Mesendoderm (in vitro differentiated cells): Measurements from ENCODE around the gene NKD1.

Experiments used
- DNase-seq: peaks from one replicate; pipeline ENCODE4 v3.0.0; 2013
- H2AK5ac ChIP-seq: 2 replicates; pipeline ENCODE4 v1.6.1; 2013; ENCODE audit warnings: low read length, inconsistent platforms
- H2BK120ac ChIP-seq: 2 replicates; pipeline ENCODE4 v1.6.1; 2013; ENCODE audit warnings: low read depth, mild to moderate bottlenecking, low read length, moderate library complexity, mixed read lengths
- H2BK15ac ChIP-seq: replicated peaks from 2 replicates; pipeline ENCODE4 v1.6.1; 2013; ENCODE audit warnings: low read depth, mild to moderate bottlenecking, moderate library complexity
- H2BK5ac ChIP-seq: 2 replicates; pipeline ENCODE4 v1.6.1; 2013; ENCODE audit warnings: low read length, inconsistent platforms
- H3K18ac ChIP-seq: 2 replicates; pipeline ENCODE4 v1.6.1; 2013; ENCODE audit warnings: mild to moderate bottlenecking, low read length, mixed read lengths
- H3K23ac ChIP-seq: one replicate; pipeline ENCODE4 v1.6.1; 2013; ENCODE audit warnings: low read length
- H3K27ac ChIP-seq: 2 replicates; pipeline ENCODE4 v1.5.1; 2013; ENCODE audit warnings: low read depth, mild to moderate bottlenecking, inconsistent platforms, low read length, moderate library complexity
- H3K27me3 ChIP-seq: 2 replicates; pipeline ENCODE4 v1.6.1; 2013; ENCODE audit warnings: low read length, control low read depth, mild to moderate bottlenecking, inconsistent platforms; ENCODE audit not compliant: insufficient read depth, poor library complexity
- H3K36me3 ChIP-seq: 2 replicates; pipeline ENCODE4 v1.6.1; 2013; ENCODE audit warnings: low read length, inconsistent platforms; ENCODE audit not compliant: control insufficient read depth, insufficient read depth
- H3K4ac ChIP-seq: one replicate; pipeline ENCODE4 v1.6.1; 2013; ENCODE audit warnings: low read depth, mild to moderate bottlenecking, low read length, moderate library complexity
- H3K4me1 ChIP-seq: 2 replicates; pipeline ENCODE4 v1.6.1; 2013; ENCODE audit warnings: low read depth, low read length, inconsistent platforms; ENCODE audit not compliant: control insufficient read depth
- H3K4me2 ChIP-seq: 2 replicates; pipeline ENCODE4 v1.6.1; 2013; ENCODE audit warnings: low read length
- H3K4me3 ChIP-seq: 2 replicates; pipeline ENCODE4 v1.5.1; 2013; ENCODE audit warnings: mild to moderate bottlenecking, low read length
- H3K56ac ChIP-seq: one replicate; pipeline ENCODE4 v1.6.1; 2013; ENCODE audit warnings: low read length
- H3K79me1 ChIP-seq: 2 replicates; pipeline ENCODE4 v1.6.1; 2013; ENCODE audit warnings: low read length, inconsistent platforms
- H3K79me2 ChIP-seq: 2 replicates; pipeline ENCODE4 v1.6.1; 2013; ENCODE audit warnings: mild to moderate bottlenecking, low read length; ENCODE audit not compliant: control insufficient read depth, insufficient read depth
- H3K9ac ChIP-seq: 2 replicates; pipeline ENCODE4 v1.6.1; 2013; ENCODE audit warnings: low read length, inconsistent platforms
- H4K5ac ChIP-seq: one replicate; pipeline ENCODE4 v1.6.1; 2013; ENCODE audit warnings: low read length
- H4K8ac ChIP-seq: one replicate; pipeline ENCODE4 v1.6.1; 2013; ENCODE audit warnings: low read depth, mild to moderate bottlenecking, control low read depth, low read length, moderate library complexity
- WGBS: extraction: QIAGEN DNeasy Blood & Tissue Kit; methylation state at CpG from one replicate; pipeline ENCODE4 v1.1.7; 2013; ENCODE audit warnings: low lambda C conversion rate, missing lambda C conversion rate; ENCODE audit not compliant: insufficient coverage; ENCODE audit errors: extremely low coverage; 5-methylcytosine and 5-hydroxymethylcytosine counted together

The NKD1 gene

GRCh38 chr16:50537533-50538290 is 10.5 kb upstream of the NKD1 start:
- no peaks in the 10 kb centered on the region for H3K36me3 ChIP-seq
- H3K4me3 ChIP-seq: no peak overlapping the region
- H3K18ac ChIP-seq: no peak overlapping the region
- H3K23ac ChIP-seq: no peak overlapping the region
- H3K4me2 ChIP-seq: no peak overlapping the region
- no CpG with 5 or more reads among the region's 8 CpGs for WGBS
- no peak overlapping the region for H3K9ac ChIP-seq
- H2BK120ac ChIP-seq: no peak overlapping the region
- no peak overlapping the region for H3K27ac ChIP-seq
- no peak overlapping the region for H3K56ac ChIP-seq
- no peaks in the 10 kb centered on the region for H3K27me3 ChIP-seq
- H2BK5ac ChIP-seq: no peak overlapping the region
- no peak overlapping the region for H3K4ac ChIP-seq
- no peak overlapping the region for H4K8ac ChIP-seq
- no peak for DNase-seq
- H3K79me2 ChIP-seq: no peaks in the 10 kb centered on the region
- no peaks in the 10 kb centered on the region for H3K79me1 ChIP-seq
- peaks cover 5% of the 10 kb centered on the region for H3K4me1 ChIP-seq
- H2AK5ac ChIP-seq: no peak overlapping the region
- H4K5ac ChIP-seq: no peak overlapping the region
- no peak overlapping the region for H2BK15ac ChIP-seq

GRCh38 chr16:50538411-50539052 is 9.7 kb upstream of the NKD1 start:
- H4K8ac ChIP-seq: no peak overlapping the region
- no peak overlapping the region for H3K4me2 ChIP-seq
- H3K4me1 ChIP-seq: peaks cover 5% of the 10 kb centered on the region
- no peak overlapping the region for H4K5ac ChIP-seq
- no peaks in the 10 kb centered on the region for H3K27me3 ChIP-seq
- no peak overlapping the region for H3K4ac ChIP-seq
- H2AK5ac ChIP-seq: no peak overlapping the region
- no peaks in the 10 kb centered on the region for H3K79me1 ChIP-seq
- no peak overlapping the region for H3K9ac ChIP-seq
- no peak overlapping the region for H3K18ac ChIP-seq
- no peak overlapping the region for H3K23ac ChIP-seq
- no peaks in the 10 kb centered on the region for H3K36me3 ChIP-seq
- no CpG with 5 or more reads among the region's 11 CpGs for WGBS
- H3K56ac ChIP-seq: peak overlapping the region; percentile 37
- H3K79me2 ChIP-seq: no peaks in the 10 kb centered on the region
- no peak overlapping the region for H2BK120ac ChIP-seq
- no peak overlapping the region for H2BK5ac ChIP-seq
- H3K27ac ChIP-seq: no peak overlapping the region
- DNase-seq: peak; percentile 56
- no peak overlapping the region for H3K4me3 ChIP-seq
- no peak overlapping the region for H2BK15ac ChIP-seq

- no peak overlapping the region for H2BK15ac ChIP-seq
- H4K8ac ChIP-seq: no peak overlapping the region
- H2BK5ac ChIP-seq: no peak overlapping the region
- H3K79me2 ChIP-seq: no peaks in the 10 kb centered on the region
- H3K9ac ChIP-seq: no peak overlapping the region
- no peaks in the 10 kb centered on the region for H3K36me3 ChIP-seq
- no peak overlapping the region for H3K23ac ChIP-seq
- no peak for DNase-seq
- no peak overlapping the region for H3K27ac ChIP-seq
- peaks cover 7% of the 10 kb centered on the region for H3K4me1 ChIP-seq
- WGBS: no CpG with 5 or more reads among the region's 17 CpGs
- H4K5ac ChIP-seq: no peak overlapping the region
- H2AK5ac ChIP-seq: no peak overlapping the region
- peak overlapping the region; percentile 58 for H3K56ac ChIP-seq
- H3K4me3 ChIP-seq: no peak overlapping the region
- no peak overlapping the region for H2BK120ac ChIP-seq
- no peak overlapping the region for H3K4me2 ChIP-seq
- no peaks in the 10 kb centered on the region for H3K79me1 ChIP-seq
- no peak overlapping the region for H3K18ac ChIP-seq
- no peak overlapping the region for H3K4ac ChIP-seq
- H3K27me3 ChIP-seq: no peaks in the 10 kb centered on the region
These were observed 9.0 kb upstream of the NKD1 start for GRCh38 chr16:50539053-50539695.

GRCh38 chr16:50539822-50540710 is 8.1 kb upstream of the NKD1 start:
- DNase-seq: peak; percentile 63

GRCh38 chr16:50540711-50541007 is 7.5 kb upstream of the NKD1 start:
- no peak overlapping the region for H3K4ac ChIP-seq
- no peaks in the 10 kb centered on the region for H3K27me3 ChIP-seq
- H3K56ac ChIP-seq: no peak overlapping the region
- H3K79me2 ChIP-seq: no peaks in the 10 kb centered on the region
- no peak overlapping the region for H2BK5ac ChIP-seq
- no peak overlapping the region for H3K4me3 ChIP-seq
- WGBS: no CpG with 5 or more reads among the region's 3 CpGs
- no peak overlapping the region for H2AK5ac ChIP-seq
- H3K23ac ChIP-seq: no peak overlapping the region
- H2BK120ac ChIP-seq: no peak overlapping the region
- no peak overlapping the region for H3K4me2 ChIP-seq
- H3K9ac ChIP-seq: no peak overlapping the region
- H3K27ac ChIP-seq: no peak overlapping the region
- no peak for DNase-seq
- H3K18ac ChIP-seq: no peak overlapping the region
- no peak overlapping the region for H2BK15ac ChIP-seq
- no peak overlapping the region for H4K5ac ChIP-seq
- H3K79me1 ChIP-seq: no peaks in the 10 kb centered on the region
- peaks cover 16% of the 10 kb centered on the region for H3K4me1 ChIP-seq
- H3K36me3 ChIP-seq: no peaks in the 10 kb centered on the region
- H4K8ac ChIP-seq: no peak overlapping the region

More at GRCh38 chr16:50539822-50540710, 8.1 kb upstream of the NKD1 start:
- H3K4me2 ChIP-seq: no peak overlapping the region
- no peak overlapping the region for H4K5ac ChIP-seq
- peaks cover 13% of the 10 kb centered on the region for H3K4me1 ChIP-seq
- H4K8ac ChIP-seq: no peak overlapping the region
- no peaks in the 10 kb centered on the region for H3K27me3 ChIP-seq
- H3K4ac ChIP-seq: no peak overlapping the region
- no peaks in the 10 kb centered on the region for H3K79me2 ChIP-seq
- H3K27ac ChIP-seq: no peak overlapping the region
- H2BK120ac ChIP-seq: no peak overlapping the region
- no CpG with 5 or more reads among the region's 23 CpGs for WGBS
- no peak overlapping the region for H2BK15ac ChIP-seq
- no peak overlapping the region for H3K18ac ChIP-seq
- peak overlapping the region; percentile 17 for H3K56ac ChIP-seq
- no peak overlapping the region for H3K23ac ChIP-seq
- H3K4me3 ChIP-seq: no peak overlapping the region
- no peak overlapping the region for H2BK5ac ChIP-seq
- H3K9ac ChIP-seq: no peak overlapping the region
- no peaks in the 10 kb centered on the region for H3K36me3 ChIP-seq
- no peaks in the 10 kb centered on the region for H3K79me1 ChIP-seq
- no peak overlapping the region for H2AK5ac ChIP-seq
